ENCODE results near the gene RNF2. TPM values are rescaled to one million over a fixed set of nuclear protein-coding genes. Genes with fewer than 3 reads are reported as not detected.

RNF2 gene
- polyA plus RNA-seq, 1 donor: 22.3 TPM

GRCh38 chr1:185045814-185046492 is 595 bp downstream of the RNF2 start:
- Histone ChIP-seq H3K4me3 (ENCODE audit: low read length) (peak overlapping the region; percentile 92), H3K27ac (ENCODE audit: low read length) (peak overlapping the region; percentile 76), H3K36me3 (ENCODE audit: control insufficient read depth, insufficient read depth, low read length) (no peaks in the 10 kb centered on the region), H3K9me3 (ENCODE audit: control insufficient read depth, low read depth, low read length) (no peaks in the 10 kb centered on the region), H3K27me3 (ENCODE audit: control insufficient read depth, insufficient read depth, low read length) (no peaks in the 10 kb centered on the region), H3K4me1 (ENCODE audit: control insufficient read depth, insufficient read depth, low read length) (peaks cover 12% of the 10 kb centered on the region)
- peak in 1 of 2 donors; percentile 19 for DNase-seq
- no CpG with 5 or more reads among the region's 52 CpGs for WGBS (ENCODE audit: insufficient coverage, low lambda C conversion rate)

- no peak for DNase-seq
- peak overlapping the region; percentile 92 for H3K4me3 ChIP-seq (ENCODE audit: low read length)
- H3K36me3 ChIP-seq (ENCODE audit: control insufficient read depth, insufficient read depth, low read length): no peaks in the 10 kb centered on the region
- peaks cover 12% of the 10 kb centered on the region for H3K4me1 ChIP-seq (ENCODE audit: control insufficient read depth, insufficient read depth, low read length)
- H3K9me3 ChIP-seq (ENCODE audit: control insufficient read depth, low read depth, low read length): no peaks in the 10 kb centered on the region
- no peaks in the 10 kb centered on the region for H3K27me3 ChIP-seq (ENCODE audit: control insufficient read depth, insufficient read depth, low read length)
- H3K27ac ChIP-seq (ENCODE audit: low read length): no peak overlapping the region
- no CpG with 5 or more reads among the region's 5 CpGs for WGBS (ENCODE audit: insufficient coverage, low lambda C conversion rate)
Measured at GRCh38 chr1:185046668-185047067, 1.3 kb downstream of the RNF2 start.

GRCh38 chr1:185049670-185050069 is 4.3 kb downstream of the RNF2 start:
- 100% methylated on average over 1 of the region's 3 CpGs for WGBS (ENCODE audit: insufficient coverage, low lambda C conversion rate)
- no peak overlapping the region for H3K4me3 ChIP-seq (ENCODE audit: low read length)

GRCh38 chr1:185050823-185051451 is 5.6 kb downstream of the RNF2 start:
- peaks cover 5% of the 10 kb centered on the region for H3K9me3 ChIP-seq (ENCODE audit: control insufficient read depth, low read depth, low read length)
- DNase-seq: no peak
- H3K27ac ChIP-seq (ENCODE audit: low read length): no peak overlapping the region
- H3K4me3 ChIP-seq (ENCODE audit: low read length): no peak overlapping the region
- H3K36me3 ChIP-seq (ENCODE audit: control insufficient read depth, insufficient read depth, low read length): peaks cover 2% of the 10 kb centered on the region
- 100% methylated on average over 4 of the region's 5 CpGs for WGBS (ENCODE audit: insufficient coverage, low lambda C conversion rate)
- H3K4me1 ChIP-seq (ENCODE audit: control insufficient read depth, insufficient read depth, low read length): peaks cover 12% of the 10 kb centered on the region
- H3K27me3 ChIP-seq (ENCODE audit: control insufficient read depth, insufficient read depth, low read length): no peaks in the 10 kb centered on the region

More at GRCh38 chr1:185049670-185050069, 4.3 kb downstream of the RNF2 start:
- H3K27me3 ChIP-seq (ENCODE audit: control insufficient read depth, insufficient read depth, low read length): no peaks in the 10 kb centered on the region
- H3K9me3 ChIP-seq (ENCODE audit: control insufficient read depth, low read depth, low read length): peaks cover 5% of the 10 kb centered on the region
- no peak overlapping the region for H3K27ac ChIP-seq (ENCODE audit: low read length)
- peaks cover 2% of the 10 kb centered on the region for H3K36me3 ChIP-seq (ENCODE audit: control insufficient read depth, insufficient read depth, low read length)
- DNase-seq: no peak
- peaks cover 12% of the 10 kb centered on the region for H3K4me1 ChIP-seq (ENCODE audit: control insufficient read depth, insufficient read depth, low read length)

- Histone ChIP-seq H3K9me3 (ENCODE audit: control insufficient read depth, low read depth, low read length) (peaks cover 5% of the 10 kb centered on the region), H3K4me1 (ENCODE audit: control insufficient read depth, insufficient read depth, low read length) (no peaks in the 10 kb centered on the region), H3K36me3 (ENCODE audit: control insufficient read depth, insufficient read depth, low read length) (peaks cover 2% of the 10 kb centered on the region), H3K4me3 (ENCODE audit: low read length) (no peak overlapping the region), H3K27me3 (ENCODE audit: control insufficient read depth, insufficient read depth, low read length) (no peaks in the 10 kb centered on the region), H3K27ac (ENCODE audit: low read length) (no peak overlapping the region)
- 100% methylated on average over 1 of the region's 3 CpGs for whole genome bisulfite sequencing (ENCODE audit: insufficient coverage, low lambda C conversion rate)
- no peak for DNase-seq
Measured at GRCh38 chr1:185053204-185053603, 7.8 kb downstream of the RNF2 start.

GRCh38 chr1:185054365-185055060 is 9.2 kb downstream of the RNF2 start:
- Histone ChIP-seq H3K9me3 (ENCODE audit: control insufficient read depth, low read depth, low read length) (peaks cover 5% of the 10 kb centered on the region), H3K27ac (ENCODE audit: low read length) (no peak overlapping the region), H3K36me3 (ENCODE audit: control insufficient read depth, insufficient read depth, low read length) (peaks cover 2% of the 10 kb centered on the region), H3K27me3 (ENCODE audit: control insufficient read depth, insufficient read depth, low read length) (no peaks in the 10 kb centered on the region), H3K4me3 (ENCODE audit: low read length) (no peak overlapping the region), H3K4me1 (ENCODE audit: control insufficient read depth, insufficient read depth, low read length) (no peaks in the 10 kb centered on the region)
- 100% methylated on average over 1 of the region's 31 CpGs for WGBS (ENCODE audit: insufficient coverage, low lambda C conversion rate)
- DNase-seq: no peak

- H3K27me3 ChIP-seq (ENCODE audit: control insufficient read depth, insufficient read depth, low read length): no peaks in the 10 kb centered on the region
- H3K36me3 ChIP-seq (ENCODE audit: control insufficient read depth, insufficient read depth, low read length): no peaks in the 10 kb centered on the region
- no CpG with 5 or more reads among the region's 2 CpGs for WGBS (ENCODE audit: insufficient coverage, low lambda C conversion rate)
- H3K9me3 ChIP-seq (ENCODE audit: control insufficient read depth, low read depth, low read length): peaks cover 5% of the 10 kb centered on the region
- no peak for DNase-seq
- no peaks in the 10 kb centered on the region for H3K4me1 ChIP-seq (ENCODE audit: control insufficient read depth, insufficient read depth, low read length)
- H3K27ac ChIP-seq (ENCODE audit: low read length): no peak overlapping the region
- H3K4me3 ChIP-seq (ENCODE audit: low read length): no peak overlapping the region
Measured at GRCh38 chr1:185058110-185058509, 12.8 kb downstream of the RNF2 start.

GRCh38 chr1:185058876-185059275 is 13.5 kb downstream of the RNF2 start:
- H3K4me1 ChIP-seq (ENCODE audit: control insufficient read depth, insufficient read depth, low read length): no peaks in the 10 kb centered on the region
- DNase-seq: no peak
- peaks cover 3% of the 10 kb centered on the region for H3K36me3 ChIP-seq (ENCODE audit: control insufficient read depth, insufficient read depth, low read length)
- no peak overlapping the region for H3K4me3 ChIP-seq (ENCODE audit: low read length)
- no peaks in the 10 kb centered on the region for H3K27me3 ChIP-seq (ENCODE audit: control insufficient read depth, insufficient read depth, low read length)
- peaks cover 5% of the 10 kb centered on the region for H3K9me3 ChIP-seq (ENCODE audit: control insufficient read depth, low read depth, low read length)
- no CpG with 5 or more reads among the region's 2 CpGs for WGBS (ENCODE audit: insufficient coverage, low lambda C conversion rate)
- no peak overlapping the region for H3K27ac ChIP-seq (ENCODE audit: low read length)

GRCh38 chr1:185059950-185060571 is 14.7 kb downstream of the RNF2 start:
- Histone ChIP-seq H3K4me1 (ENCODE audit: control insufficient read depth, insufficient read depth, low read length) (no peaks in the 10 kb centered on the region), H3K27ac (ENCODE audit: low read length) (no peak overlapping the region), H3K36me3 (ENCODE audit: control insufficient read depth, insufficient read depth, low read length) (peaks cover 3% of the 10 kb centered on the region), H3K4me3 (ENCODE audit: low read length) (no peak overlapping the region), H3K27me3 (ENCODE audit: control insufficient read depth, insufficient read depth, low read length) (no peaks in the 10 kb centered on the region), H3K9me3 (ENCODE audit: control insufficient read depth, low read depth, low read length) (no peaks in the 10 kb centered on the region)
- WGBS (ENCODE audit: insufficient coverage, low lambda C conversion rate): no CpG with 5 or more reads among the region's 2 CpGs
- no peak for DNase-seq

GRCh38 chr1:185062710-185063370 is 17.5 kb downstream of the RNF2 start:
- Histone ChIP-seq H3K27ac (ENCODE audit: low read length) (no peak overlapping the region), H3K4me1 (ENCODE audit: control insufficient read depth, insufficient read depth, low read length) (no peaks in the 10 kb centered on the region), H3K36me3 (ENCODE audit: control insufficient read depth, insufficient read depth, low read length) (peaks cover 11% of the 10 kb centered on the region), H3K4me3 (ENCODE audit: low read length) (no peak overlapping the region), H3K27me3 (ENCODE audit: control insufficient read depth, insufficient read depth, low read length) (no peaks in the 10 kb centered on the region), H3K9me3 (ENCODE audit: control insufficient read depth, low read depth, low read length) (no peaks in the 10 kb centered on the region)
- no CpG with 5 or more reads among the region's 1 CpG for WGBS (ENCODE audit: insufficient coverage, low lambda C conversion rate)
- DNase-seq: no peak
